Upper lobe of right lung (tissue), 1 donor: ENCODE data around the gene E2F3. TPM values are rescaled to one million over a fixed set of nuclear protein-coding genes. Genes with fewer than 3 reads are reported as not detected.

Experiments
- ATAC-seq: fragments of 200-7000 bp; cut with Tn5 transposase; one replicate; pipeline ENCODE4 v1.9.1; 2020; ENCODE audit warnings: mild to moderate bottlenecking, moderate library complexity
- DNase-seq: peaks from one replicate; pipeline ENCODE4 v3.0.0-alpha.2; 2020
- H3K27ac ChIP-seq: fragments of 200-600 bp; one replicate; pipeline ENCODE4 v1.8.0; 2022
- H3K27me3 ChIP-seq: fragments of 200-600 bp; one replicate; pipeline ENCODE4 v1.8.0; 2022; ENCODE audit warnings: mild to moderate bottlenecking
- H3K36me3 ChIP-seq: fragments of 200-600 bp; one replicate; pipeline ENCODE4 v1.8.0; 2022
- H3K4me1 ChIP-seq: fragments of 200-600 bp; one replicate; pipeline ENCODE4 v1.8.0; 2022
- H3K4me3 ChIP-seq: fragments of 200-600 bp; one replicate; pipeline ENCODE4 v1.8.0; 2022; ENCODE audit warnings: mild to moderate bottlenecking
- H3K9me3 ChIP-seq: fragments of 200-600 bp; one replicate; pipeline ENCODE4 v1.8.0; 2022
- CTCF ChIP-seq: fragments of 200-600 bp; IDR thresholded peaks from one replicate; pipeline ENCODE4 v1.8.0; 2022; ENCODE audit warnings: antibody characterized with exemption
- intact Hi-C: fragments of 100-400 bp; cut with DNase I; formaldehyde crosslinking; loops from one replicate; pipeline ENCODE4 v1.11.0; 2022
- total RNA-seq: library from RNA; stranded (reverse); fragmentation: NEBNext Ultra II Directional; extraction: Animal tissue kit (Norgen Biotek cat#: 25700); gene quantifications from one replicate; pipeline ENCODE4 v1.2.1, GENCODE V29; 2021
- donor health status: DM: no; HTN: yes; CAD: no; lungs with severe emphysema.

The E2F3 gene
- total RNA-seq, 1 donor from 2014 or later, result 7.8 TPM

- Histone ChIP-seq H3K27ac (no peak overlapping the region), H3K9me3 (no peaks in the 10 kb centered on the region), H3K4me3 (no peak overlapping the region), H3K27me3 (no peaks in the 10 kb centered on the region), H3K4me1 (no peaks in the 10 kb centered on the region), H3K36me3 (no peaks in the 10 kb centered on the region)
- ATAC-seq (no peak), DNase-seq (no peak)
- intact Hi-C loops, result no loop called here
- TF ChIP-seq CTCF, result no peak
Measured at GRCh38 chr6:20441236-20441635, 39.6 kb downstream of the E2F3 start.

- DNase-seq, result no peak
Measured at GRCh38 chr6:20441921-20442320, 40.2 kb downstream of the E2F3 start.

GRCh38 chr6:20444786-20445271 lies 43.1 kb downstream of the E2F3 start:
- H3K4me3 ChIP-seq, result no peak overlapping the region
- intact Hi-C loops, result no loop called here
- no peak overlapping the region for H3K27ac ChIP-seq
- no peak for DNase-seq
- no peaks in the 10 kb centered on the region for H3K4me1 ChIP-seq
- H3K9me3 ChIP-seq, result no peaks in the 10 kb centered on the region
- H3K27me3 ChIP-seq, result no peaks in the 10 kb centered on the region
- no peak for TF ChIP-seq CTCF
- no peak for ATAC-seq
- H3K36me3 ChIP-seq, result no peaks in the 10 kb centered on the region

More at GRCh38 chr6:20441921-20442320, 40.2 kb downstream of the E2F3 start:
- intact Hi-C loops, result no loop called here
- no peak for ATAC-seq
- no peaks in the 10 kb centered on the region for H3K36me3 ChIP-seq
- H3K4me1 ChIP-seq, result no peaks in the 10 kb centered on the region
- H3K27me3 ChIP-seq, result no peaks in the 10 kb centered on the region
- no peak for TF ChIP-seq CTCF
- no peak overlapping the region for H3K4me3 ChIP-seq
- no peaks in the 10 kb centered on the region for H3K9me3 ChIP-seq
- no peak overlapping the region for H3K27ac ChIP-seq

GRCh38 chr6:20447157-20447556 lies 45.5 kb downstream of the E2F3 start:
- TF ChIP-seq CTCF, result no peak
- no peak for DNase-seq

GRCh38 chr6:20447581-20448132 lies 46.0 kb downstream of the E2F3 start:
- DNase-seq (no peak), ATAC-seq (no peak)
- no peaks in the 10 kb centered on the region for H3K36me3 ChIP-seq
- TF ChIP-seq CTCF, result no peak
- H3K9me3 ChIP-seq, result no peaks in the 10 kb centered on the region
- H3K27me3 ChIP-seq, result no peaks in the 10 kb centered on the region
- H3K4me1 ChIP-seq, result no peaks in the 10 kb centered on the region
- no peak overlapping the region for H3K27ac ChIP-seq
- no peak overlapping the region for H3K4me3 ChIP-seq
- intact Hi-C loops, result no loop called here

More at GRCh38 chr6:20447157-20447556, 45.5 kb downstream of the E2F3 start:
- H3K9me3 ChIP-seq, result no peaks in the 10 kb centered on the region
- H3K36me3 ChIP-seq, result no peaks in the 10 kb centered on the region
- H3K27me3 ChIP-seq, result no peaks in the 10 kb centered on the region
- no peaks in the 10 kb centered on the region for H3K4me1 ChIP-seq
- H3K4me3 ChIP-seq, result no peak overlapping the region
- no peak for ATAC-seq
- no peak overlapping the region for H3K27ac ChIP-seq
- intact Hi-C loops, result no loop called here

GRCh38 chr6:20448828-20449227 lies 47.1 kb downstream of the E2F3 start:
- no peak for ATAC-seq
- intact Hi-C loops, result no loop called here
- DNase-seq, result no peak
- TF ChIP-seq CTCF, result no peak
- no peak overlapping the region for H3K27ac ChIP-seq
- no peaks in the 10 kb centered on the region for H3K9me3 ChIP-seq
- no peaks in the 10 kb centered on the region for H3K27me3 ChIP-seq
- no peak overlapping the region for H3K4me3 ChIP-seq
- no peaks in the 10 kb centered on the region for H3K4me1 ChIP-seq
- H3K36me3 ChIP-seq, result no peaks in the 10 kb centered on the region
